Brain microvascular endothelial cell (primary cell): ENCODE measurements around the gene MRPL38.

Experiments used
- DNase-seq: peaks from one replicate; pipeline ENCODE4 v3.0.0-alpha.2; 2020
- H3K27ac ChIP-seq: fragments of 250-450 bp; sonication (Bioruptor Pico); 2 replicates; pipeline ENCODE4 v1.5.1; 2020; ENCODE audit warnings: mild to moderate bottlenecking, moderate library complexity
- H3K27me3 ChIP-seq: fragments of 250-450 bp; sonication (Bioruptor Pico); replicated peaks from 2 replicates; pipeline ENCODE4 v1.5.1; 2020; ENCODE audit warnings: mild to moderate bottlenecking
- H3K36me3 ChIP-seq: fragments of 250-450 bp; sonication (Bioruptor Pico); replicated peaks from 2 replicates; pipeline ENCODE4 v1.5.1; 2020; ENCODE audit warnings: mild to moderate bottlenecking
- H3K4me3 ChIP-seq: 2 replicates; pipeline ENCODE4 v1.5.1; 2011; ENCODE audit warnings: low read depth, mild to moderate bottlenecking, control low read depth, low read length, moderate library complexity
- CTCF ChIP-seq: IDR thresholded peaks from 2 replicates; pipeline ENCODE4 v1.5.1; 2011; ENCODE audit warnings: low read depth, mild to moderate bottlenecking, moderate library complexity, low read length, control low read depth, inconsistent platforms; ENCODE audit errors: missing control alignments
- in situ Hi-C: cut with HindIII; loops from 2 replicates; pipeline ENCODE4 v1.10.0; 2017; ENCODE audit warnings: low sequenced_read_pairs, low pct_ligation_motif_present

MRPL38 gene

GRCh38 chr17:75904749-75905521, at the start of gene MRPL38:
Gene MRPL38 (minus strand): TSS chr17:75904884. CDS start chr17:75904875, 9 bp downstream.
- TF ChIP-seq CTCF, result peak; percentile 85
- peak within 1 kb of the TSS; percentile 41 for H3K27ac ChIP-seq
- H3K4me3 ChIP-seq, result peak within 1 kb of the TSS; percentile 79
- no peaks in the 10 kb centered on the region for H3K27me3 ChIP-seq
- H3K36me3 ChIP-seq, result peaks cover 9% of the 10 kb centered on the region
- in situ Hi-C loops, result no loop called here
- peak; percentile 87 for DNase-seq

GRCh38 chr17:75950855-75951554, 46.3 kb upstream of the MRPL38 start:
- in situ Hi-C loops, result no loop called here
- H3K27ac ChIP-seq, result no peak overlapping the region
- TF ChIP-seq CTCF, result no peak
- H3K4me3 ChIP-seq, result no peak overlapping the region
- DNase-seq, result no peak
- H3K27me3 ChIP-seq, result no peaks in the 10 kb centered on the region
- H3K36me3 ChIP-seq, result peaks cover 70% of the 10 kb centered on the region

GRCh38 chr17:75950421-75950820, 45.7 kb upstream of the MRPL38 start:
- DNase-seq, result no peak
- in situ Hi-C loops, result no loop called here
- H3K4me3 ChIP-seq, result no peak overlapping the region
- peaks cover 68% of the 10 kb centered on the region for H3K36me3 ChIP-seq
- H3K27me3 ChIP-seq, result no peaks in the 10 kb centered on the region
- no peak for TF ChIP-seq CTCF
- H3K27ac ChIP-seq, result no peak overlapping the region

GRCh38 chr17:75945211-75945610, 40.5 kb upstream of the MRPL38 start:
- TF ChIP-seq CTCF, result no peak
- no peak overlapping the region for H3K4me3 ChIP-seq
- in situ Hi-C loops, result no loop called here
- H3K27me3 ChIP-seq, result no peaks in the 10 kb centered on the region
- no peak overlapping the region for H3K27ac ChIP-seq
- H3K36me3 ChIP-seq, result peaks cover 35% of the 10 kb centered on the region
- no peak for DNase-seq

- Histone ChIP-seq H3K36me3 (peaks cover 21% of the 10 kb centered on the region), H3K27me3 (no peaks in the 10 kb centered on the region), H3K4me3 (no peak overlapping the region), H3K27ac (no peak overlapping the region)
- TF ChIP-seq CTCF, result no peak
- in situ Hi-C loops, result no loop called here
- no peak for DNase-seq
These were observed 38.8 kb upstream of the MRPL38 start for GRCh38 chr17:75943491-75943890.
